GM12872 (cell line): ENCODE results near the gene ALDH1A3.

Experiments
- TF ChIP-seq, protein P1 (sequence below): IDR thresholded peaks from 3 replicates; pipeline ENCODE4 v1.5.1; 2011; ENCODE audit warnings: low read depth, mild to moderate bottlenecking, low read length, moderate library complexity; ENCODE audit not compliant: insufficient read depth

The ALDH1A3 gene

DNA sequence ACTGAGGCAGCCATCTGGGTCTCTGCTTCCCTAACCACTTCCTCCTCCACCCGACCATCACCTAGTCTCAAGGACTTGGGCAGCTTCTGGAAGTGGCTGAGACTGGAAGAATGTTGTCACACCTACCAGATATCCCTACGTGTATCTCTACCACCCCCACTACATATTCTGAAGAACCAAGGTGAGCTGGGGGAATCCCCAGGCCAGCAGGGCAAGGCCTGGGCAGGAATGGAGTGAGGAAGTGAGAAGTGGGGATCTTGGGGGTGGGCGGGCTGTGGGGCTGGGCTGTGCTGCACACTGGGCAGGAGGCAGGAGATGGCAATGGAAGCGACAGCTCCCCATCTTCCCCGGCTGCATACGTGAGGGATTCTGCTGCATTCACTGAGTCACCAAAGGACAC lies 17.5 kb upstream of the ALDH1A3 start:
- TF ChIP-seq, protein P1, sequence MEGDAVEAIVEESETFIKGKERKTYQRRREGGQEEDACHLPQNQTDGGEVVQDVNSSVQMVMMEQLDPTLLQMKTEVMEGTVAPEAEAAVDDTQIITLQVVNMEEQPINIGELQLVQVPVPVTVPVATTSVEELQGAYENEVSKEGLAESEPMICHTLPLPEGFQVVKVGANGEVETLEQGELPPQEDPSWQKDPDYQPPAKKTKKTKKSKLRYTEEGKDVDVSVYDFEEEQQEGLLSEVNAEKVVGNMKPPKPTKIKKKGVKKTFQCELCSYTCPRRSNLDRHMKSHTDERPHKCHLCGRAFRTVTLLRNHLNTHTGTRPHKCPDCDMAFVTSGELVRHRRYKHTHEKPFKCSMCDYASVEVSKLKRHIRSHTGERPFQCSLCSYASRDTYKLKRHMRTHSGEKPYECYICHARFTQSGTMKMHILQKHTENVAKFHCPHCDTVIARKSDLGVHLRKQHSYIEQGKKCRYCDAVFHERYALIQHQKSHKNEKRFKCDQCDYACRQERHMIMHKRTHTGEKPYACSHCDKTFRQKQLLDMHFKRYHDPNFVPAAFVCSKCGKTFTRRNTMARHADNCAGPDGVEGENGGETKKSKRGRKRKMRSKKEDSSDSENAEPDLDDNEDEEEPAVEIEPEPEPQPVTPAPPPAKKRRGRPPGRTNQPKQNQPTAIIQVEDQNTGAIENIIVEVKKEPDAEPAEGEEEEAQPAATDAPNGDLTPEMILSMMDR: no peak

GRCh38 chr15:100863075-100863795 lies 16.4 kb upstream of the ALDH1A3 start:
- TF ChIP-seq, protein P1: no peak

DNA sequence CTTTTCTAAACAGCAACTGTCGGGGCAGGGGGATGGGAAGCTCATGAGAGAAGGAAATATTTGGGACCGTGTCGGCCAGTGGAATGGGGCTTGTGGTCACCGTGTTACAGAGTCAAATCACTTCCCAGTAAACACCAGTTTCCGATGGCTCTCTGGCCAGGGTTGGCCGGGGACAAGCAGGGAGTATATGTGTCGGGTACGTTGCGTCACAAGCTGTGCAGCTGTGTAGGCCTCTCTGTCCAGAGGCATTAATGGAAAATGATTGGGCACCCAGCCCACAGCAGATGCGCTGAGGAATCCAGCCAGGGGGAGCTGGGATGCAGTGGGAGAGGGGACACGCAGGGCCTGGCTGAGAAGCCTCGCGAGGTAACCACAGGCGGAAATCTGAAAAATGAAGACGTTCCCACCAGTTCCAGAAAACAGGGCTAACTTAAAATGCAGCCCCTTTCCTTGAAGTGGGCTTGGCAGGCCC lies 15.8 kb upstream of the ALDH1A3 start:
- TF ChIP-seq, protein P1: no peak

DNA sequence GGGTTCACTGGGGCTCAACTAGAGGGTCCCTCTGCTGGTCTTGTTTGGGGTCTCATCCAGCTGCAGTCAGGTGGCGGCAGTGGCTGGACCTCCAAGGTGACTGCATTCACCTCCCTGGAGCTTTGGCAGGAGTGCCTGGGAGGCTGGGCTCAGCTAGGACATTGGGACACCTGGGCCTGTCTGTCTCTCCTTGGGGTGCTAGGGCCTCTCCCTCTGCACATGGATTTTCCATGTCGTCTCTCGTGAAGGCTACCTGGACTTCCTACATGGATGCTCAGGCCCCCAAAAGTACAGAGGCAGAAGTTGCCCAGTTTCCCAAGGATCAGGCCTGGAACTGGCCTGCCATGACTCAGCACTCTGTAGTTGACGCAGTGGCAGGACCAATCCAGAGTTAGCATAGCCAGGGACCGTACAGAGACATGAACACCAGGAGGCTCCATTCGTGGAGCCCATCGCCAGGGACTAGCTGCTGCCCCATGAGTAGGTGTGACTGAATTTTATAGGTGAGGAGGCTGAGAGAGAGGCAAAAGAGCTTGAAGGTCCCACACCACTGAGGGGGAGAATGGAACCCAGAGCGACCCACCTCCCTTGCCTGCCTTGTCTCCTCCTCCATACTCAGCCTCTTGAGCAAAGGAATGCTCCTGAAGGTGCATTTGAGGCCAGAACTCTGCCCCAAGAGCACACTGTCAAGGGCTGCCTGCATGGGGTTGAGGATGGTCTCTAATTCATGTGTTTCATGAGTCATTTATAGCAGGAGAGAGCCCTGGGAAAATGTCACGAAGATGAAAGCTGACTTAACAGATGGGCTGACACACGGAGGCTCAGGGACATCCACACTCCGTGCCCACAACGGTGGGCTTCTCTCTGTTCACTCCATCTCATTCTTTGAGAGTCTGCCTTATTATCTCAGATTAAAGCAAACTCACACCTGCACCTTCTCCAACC lies 13.0 kb upstream of the ALDH1A3 start:
- TF ChIP-seq, protein P1: no peak

DNA sequence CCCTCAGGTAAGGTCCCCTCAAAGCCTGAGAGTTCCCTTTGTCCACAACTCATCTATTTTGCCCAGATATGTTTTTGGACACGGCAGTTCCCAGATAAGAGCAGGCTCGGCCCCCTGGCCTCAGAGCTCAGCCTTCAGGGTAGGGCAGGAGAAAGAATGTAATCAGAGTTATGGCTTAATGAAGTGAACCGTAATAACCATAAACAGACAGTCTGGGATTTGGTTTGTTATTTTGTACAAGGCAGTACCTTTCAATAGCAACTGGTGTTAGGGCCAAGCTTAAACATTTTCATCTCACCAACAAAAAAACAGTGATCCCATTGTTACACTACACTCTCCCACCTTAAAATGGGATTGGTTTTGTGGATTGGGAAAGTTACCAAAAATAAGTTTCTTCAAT lies 12.2 kb upstream of the ALDH1A3 start:
- TF ChIP-seq, protein P1: no peak

GRCh38 chr15:100869151-100869999 lies 10.3 kb upstream of the ALDH1A3 start:
- TF ChIP-seq, protein P1: peak; percentile 45
